DMS 273 treated with DMSO at 0.1 percent for 48 hours (cell line): ENCODE data around the gene NSF.

Experiments used
- DNase-seq: peaks from one replicate; lab custom pipeline; 2025; lab: John Stamatoyannopoulos, UW

The NSF gene

GRCh38 chr17:46803544-46803943 is 213.1 kb downstream of the NSF start:
- no peak for DNase-seq

DNA sequence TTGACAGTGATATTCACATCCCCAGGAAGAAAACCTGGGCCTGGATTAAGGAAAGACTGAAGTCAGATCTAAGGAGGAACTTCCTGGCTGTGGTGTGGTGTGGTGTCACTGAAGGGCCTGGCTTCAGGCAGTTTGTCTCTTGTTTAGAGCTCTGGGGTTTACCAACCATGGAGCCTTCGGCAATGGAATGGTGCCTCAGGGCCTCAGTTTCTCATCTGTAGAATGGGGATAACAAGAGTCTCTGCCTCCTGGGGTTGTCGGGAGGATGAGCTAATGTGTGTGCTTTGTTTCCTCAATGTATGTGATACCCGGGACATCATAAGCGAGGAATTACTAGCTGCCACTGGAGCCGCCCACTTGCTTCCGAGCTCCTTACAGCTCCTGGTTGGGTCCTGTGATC is 215.3 kb downstream of the NSF start:
- no peak for DNase-seq
